ENCODE measurements around the gene FMO4. TPM values are rescaled to one million over a fixed set of nuclear protein-coding genes. Genes with fewer than 3 reads are reported as not detected.

The FMO4 gene
- total RNA-seq, 1 experiment from 2014 or later: 0.56 TPM

DNA sequence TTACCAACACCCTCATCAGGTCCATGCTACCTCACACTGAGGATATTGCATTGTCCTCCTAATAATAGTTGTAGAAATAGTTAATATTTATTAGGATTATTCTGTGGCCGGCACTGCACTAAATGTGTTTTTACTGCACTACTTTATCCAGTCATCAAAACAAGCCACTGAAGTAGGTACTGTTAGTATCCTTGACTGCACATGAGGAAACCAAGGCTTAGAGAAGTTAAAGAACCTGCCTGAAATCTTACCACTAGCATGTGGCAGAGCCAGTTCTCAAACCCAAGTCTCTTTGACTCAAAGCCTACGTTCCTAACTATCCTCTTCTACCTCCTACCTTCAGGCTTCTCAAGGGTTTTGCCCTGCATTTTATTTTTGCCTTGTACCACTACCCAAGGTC, 34.7 kb upstream of the FMO4 start:
- Histone ChIP-seq H3K36me3 (ENCODE audit: insufficient read depth, low read length, poor library complexity, severe bottlenecking) (no peaks in the 10 kb centered on the region), H3K27ac (ENCODE audit: low read depth, low read length, poor library complexity, severe bottlenecking) (no peak overlapping the region), H3K4me3 (ENCODE audit: low read depth, low read length, poor library complexity, severe bottlenecking) (no peak overlapping the region), H3K9me3 (ENCODE audit: low read depth, low read length, poor library complexity, severe bottlenecking) (no peaks in the 10 kb centered on the region), H3K27me3 (replicated peaks; ENCODE audit: insufficient read depth, low read depth, low read length, poor library complexity) (no peaks in the 10 kb centered on the region), H3K4me1 (ENCODE audit: insufficient read depth, low read length, poor library complexity, severe bottlenecking) (no peaks in the 10 kb centered on the region)
- CTCF ChIA-PET: no interaction called here
- no peak for TF ChIP-seq EZH2 (IDR thresholded peaks at IDR 0.05; ENCODE audit: borderline replicate concordance, low read depth, low read length, poor library complexity, severe bottlenecking)
- TF ChIP-seq, protein P1, sequence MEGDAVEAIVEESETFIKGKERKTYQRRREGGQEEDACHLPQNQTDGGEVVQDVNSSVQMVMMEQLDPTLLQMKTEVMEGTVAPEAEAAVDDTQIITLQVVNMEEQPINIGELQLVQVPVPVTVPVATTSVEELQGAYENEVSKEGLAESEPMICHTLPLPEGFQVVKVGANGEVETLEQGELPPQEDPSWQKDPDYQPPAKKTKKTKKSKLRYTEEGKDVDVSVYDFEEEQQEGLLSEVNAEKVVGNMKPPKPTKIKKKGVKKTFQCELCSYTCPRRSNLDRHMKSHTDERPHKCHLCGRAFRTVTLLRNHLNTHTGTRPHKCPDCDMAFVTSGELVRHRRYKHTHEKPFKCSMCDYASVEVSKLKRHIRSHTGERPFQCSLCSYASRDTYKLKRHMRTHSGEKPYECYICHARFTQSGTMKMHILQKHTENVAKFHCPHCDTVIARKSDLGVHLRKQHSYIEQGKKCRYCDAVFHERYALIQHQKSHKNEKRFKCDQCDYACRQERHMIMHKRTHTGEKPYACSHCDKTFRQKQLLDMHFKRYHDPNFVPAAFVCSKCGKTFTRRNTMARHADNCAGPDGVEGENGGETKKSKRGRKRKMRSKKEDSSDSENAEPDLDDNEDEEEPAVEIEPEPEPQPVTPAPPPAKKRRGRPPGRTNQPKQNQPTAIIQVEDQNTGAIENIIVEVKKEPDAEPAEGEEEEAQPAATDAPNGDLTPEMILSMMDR (conservative IDR thresholded peaks at IDR 0.05; ENCODE audit: low read depth, low read length): no peak
- intact Hi-C loops (cut with micrococcal nuclease; ENCODE audit: unreplicated experiment): no loop called here
- no peak for DNase-seq (ENCODE audit: low spot score)
- POLR2A ChIA-PET (ENCODE audit: low non-redundant PET): no interaction called here
- BruUV-seq (replicated peaks): no TSS peak

DNA sequence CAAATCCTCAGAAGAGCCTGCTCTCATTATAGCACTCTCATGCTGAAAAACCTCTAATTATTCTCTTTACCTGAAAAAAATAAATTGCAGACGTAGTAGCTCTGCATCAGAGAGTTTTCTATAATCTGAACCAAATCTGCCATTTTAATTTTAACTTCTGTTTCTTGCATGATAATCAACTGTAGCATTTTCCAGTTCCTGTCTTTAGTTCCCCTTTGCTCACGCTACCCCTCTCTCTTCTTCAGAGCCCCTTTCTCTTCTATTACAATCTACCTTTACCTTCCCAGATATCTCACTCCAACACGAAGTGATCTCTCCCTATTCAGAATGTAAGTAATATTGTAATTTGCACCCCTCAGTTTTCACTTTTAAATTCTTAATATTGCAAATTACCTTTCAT, 34.3 kb upstream of the FMO4 start:
- no peaks in the 10 kb centered on the region for H3K4me1 ChIP-seq (ENCODE audit: insufficient read depth, low read length, poor library complexity, severe bottlenecking)
- POLR2A ChIA-PET (ENCODE audit: low non-redundant PET): no interaction called here
- H3K9me3 ChIP-seq (ENCODE audit: low read depth, low read length, poor library complexity, severe bottlenecking): no peaks in the 10 kb centered on the region
- H3K36me3 ChIP-seq (ENCODE audit: insufficient read depth, low read length, poor library complexity, severe bottlenecking): no peaks in the 10 kb centered on the region
- TF ChIP-seq EZH2 (IDR thresholded peaks at IDR 0.05; ENCODE audit: borderline replicate concordance, low read depth, low read length, poor library complexity, severe bottlenecking): no peak
- TF ChIP-seq, protein P1 (conservative IDR thresholded peaks at IDR 0.05; ENCODE audit: low read depth, low read length): no peak
- no peak for DNase-seq (ENCODE audit: low spot score)
- H3K27ac ChIP-seq (ENCODE audit: low read depth, low read length, poor library complexity, severe bottlenecking): no peak overlapping the region
- no peaks in the 10 kb centered on the region for H3K27me3 ChIP-seq (replicated peaks; ENCODE audit: insufficient read depth, low read depth, low read length, poor library complexity)
- CTCF ChIA-PET: no interaction called here
- H3K4me3 ChIP-seq (ENCODE audit: low read depth, low read length, poor library complexity, severe bottlenecking): no peak overlapping the region
- intact Hi-C loops (cut with micrococcal nuclease; ENCODE audit: unreplicated experiment): no loop called here
- no TSS peak for BruUV-seq (replicated peaks)

DNA sequence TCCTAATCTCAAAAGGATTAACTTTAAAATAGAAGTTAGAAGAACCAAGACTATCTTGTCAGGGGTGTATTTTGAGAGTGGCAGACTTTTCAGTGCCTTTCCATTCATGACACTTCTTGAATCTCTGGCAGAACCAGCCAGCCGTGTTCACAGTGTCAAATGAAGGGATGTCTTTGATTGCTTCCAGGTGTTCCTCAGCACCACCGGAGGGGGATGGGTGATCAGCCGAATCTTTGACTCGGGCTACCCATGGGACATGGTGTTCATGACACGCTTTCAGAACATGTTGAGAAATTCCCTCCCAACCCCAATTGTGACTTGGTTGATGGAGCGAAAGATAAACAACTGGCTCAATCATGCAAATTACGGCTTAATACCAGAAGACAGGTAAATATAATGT, 33.4 kb upstream of the FMO4 start:
- intact Hi-C loops (cut with micrococcal nuclease; ENCODE audit: unreplicated experiment): no loop called here
- TF ChIP-seq, protein P1 (conservative IDR thresholded peaks at IDR 0.05; ENCODE audit: low read depth, low read length): no peak
- TF ChIP-seq EZH2 (IDR thresholded peaks at IDR 0.05; ENCODE audit: borderline replicate concordance, low read depth, low read length, poor library complexity, severe bottlenecking): no peak
- H3K36me3 ChIP-seq (ENCODE audit: insufficient read depth, low read length, poor library complexity, severe bottlenecking): no peaks in the 10 kb centered on the region
- no peaks in the 10 kb centered on the region for H3K4me1 ChIP-seq (ENCODE audit: insufficient read depth, low read length, poor library complexity, severe bottlenecking)
- POLR2A ChIA-PET (ENCODE audit: low non-redundant PET): no interaction called here
- DNase-seq (ENCODE audit: low spot score): no peak
- BruUV-seq (replicated peaks): no TSS peak
- H3K9me3 ChIP-seq (ENCODE audit: low read depth, low read length, poor library complexity, severe bottlenecking): no peaks in the 10 kb centered on the region
- H3K27me3 ChIP-seq (replicated peaks; ENCODE audit: insufficient read depth, low read depth, low read length, poor library complexity): no peaks in the 10 kb centered on the region
- no peak overlapping the region for H3K4me3 ChIP-seq (ENCODE audit: low read depth, low read length, poor library complexity, severe bottlenecking)
- CTCF ChIA-PET: no interaction called here
- H3K27ac ChIP-seq (ENCODE audit: low read depth, low read length, poor library complexity, severe bottlenecking): no peak overlapping the region
